ENCODE results near the gene CD37.
"Not testable (repeated sequence)": the region's sequence is repeated elsewhere in the genome, so short reads cannot be mapped to it uniquely, and the experiment has no call there.

GRCh38 chr19:49306734-49307133 is 28.5 kb upstream of the CD37 start:
- not testable (repeated sequence) for TF ChIP-seq POLR2A, TAF1 (IDR thresholded peaks at IDR 0.05; ENCODE audit: low read depth, low read length)

Data from GM12891 (cell line).